Transverse colon (tissue), 4 donors: ENCODE measurements around the gene TPRG1L. TPM values are rescaled to one million over a fixed set of nuclear protein-coding genes. Genes with fewer than 3 reads are reported as not detected.

Experiments
- DNase-seq: peaks from one replicate; pipeline ENCODE4 v3.0.0-alpha.2; 2019
- H3K27ac ChIP-seq, 4 donors: fragments of 200-600 bp; sonication (generic); 2 replicates each; pipeline ENCODE4 v1.5.1; 2016 to 2018; ENCODE audit warnings: inconsistent platforms in 4 of 4
- H3K27me3 ChIP-seq: fragments of 200-600 bp; sonication (generic); 2 replicates; pipeline ENCODE4 v1.5.1; 2017; ENCODE audit warnings: inconsistent platforms
- H3K36me3 ChIP-seq, 4 donors: fragments of 200-600 bp; sonication (generic); 2 replicates each; pipeline ENCODE4 v1.5.1; 2017 to 2019; ENCODE audit warnings: inconsistent platforms in 4 of 4
- H3K4me1 ChIP-seq, 4 donors: fragments of 200-600 bp; sonication (generic); 2 replicates each; pipeline ENCODE4 v1.5.1; 2017 to 2020; ENCODE audit warnings: inconsistent platforms in 4 of 4
- H3K4me3 ChIP-seq, 4 donors: fragments of 200-600 bp; sonication (generic); 1 replicate in 1 of 4; 2 replicates in 3 of 4; pipeline versions ENCODE4 v1.5.1 to v1.6.1; 2017 to 2019; ENCODE audit warnings: inconsistent platforms in 4 of 4
- H3K9me3 ChIP-seq, 2 donors: fragments of 200-600 bp; sonication (generic); 2 replicates each; pipeline ENCODE4 v1.5.1; 2017 to 2019; ENCODE audit warnings: inconsistent platforms in 2 of 2
- CTCF ChIP-seq, 5 experiments: fragments of 200-600 bp in 3 of 5; fragments of 450-650 bp in 2 of 5; sonication (generic) in 3 of 5; IDR thresholded peaks; 1 replicate in 2 of 5; 2 replicates in 3 of 5; pipeline ENCODE4 v1.5.1; 2016 to 2017; ENCODE audit warnings: antibody characterized with exemption in 5 of 5, inconsistent platforms in 3 of 5, mild to moderate bottlenecking in 2 of 5, moderate library complexity in 1 of 5
- EP300 ChIP-seq: sonication (generic); formaldehyde crosslinking; IDR thresholded peaks from one replicate; pipeline ENCODE4 v1.6.1; 2017; ENCODE audit warnings: antibody characterized with exemption, low read depth
- POLR2A ChIP-seq: fragments of 450-650 bp; IDR thresholded peaks from one replicate; pipeline ENCODE4 v1.6.1; 2016; ENCODE audit warnings: antibody characterized with exemption, mild to moderate bottlenecking, moderate library complexity
- POLR2AphosphoS5 ChIP-seq, 3 donors: sonication (generic); formaldehyde crosslinking; IDR thresholded peaks; one replicate each; pipeline ENCODE4 v1.6.1; 2016; ENCODE audit warnings: antibody characterized with exemption in 3 of 3
- WGBS, 2 donors: methylation state at CpG; one replicate each; pipeline ENCODE4 v1.1.5; 2018; ENCODE audit warnings: low coverage in 1 of 2; 5-methylcytosine and 5-hydroxymethylcytosine counted together
- in situ Hi-C, 4 donors: fragments of 200-750 bp; cut with MboI; loops; one replicate each; pipeline versions ENCODE4 v1.15.0 to v1.15.1; 2017; ENCODE audit warnings: low sequenced_read_pairs in 3 of 4, low pct_ligation_motif_present in 1 of 4, low pct_unique_long_range_greater_than_20kb in 1 of 4
- intact Hi-C: fragments of 100-400 bp; cut with DNase I; formaldehyde crosslinking; loops from one replicate; pipeline ENCODE4 v1.15.1; 2023; ENCODE audit warnings: low total_unique reads
- total RNA-seq, 4 donors: library from RNA; depleted of rRNA; stranded (reverse); fragments of >200 nt; gene quantifications; one replicate each; pipeline ENCODE4 v1.1.0, GENCODE V29; 2016

Gene TPRG1L
- total RNA-seq, 4 donors from 2014 or later, result 24.5 to 86.8 (median 56.0) TPM

- 68% methylated on average over 6 of the region's 6 CpGs; no CpG with 5 or more reads in 1 of the 2 donors for WGBS, 2 donors
- peaks cover 69% of the 10 kb centered on the region for H3K27me3 ChIP-seq
- H3K27ac ChIP-seq, result no peak overlapping the region
- H3K4me1 ChIP-seq, result peaks cover 0 to 9% (median 7%) of the 10 kb centered on the region in 4 donors
- TF ChIP-seq EP300 (no peak), CTCF (IDR thresholded peaks at IDR 0.05) (no peak), POLR2A (no peak), POLR2AphosphoS5 (IDR thresholded peaks at IDR 0.05) (no peak)
- no peaks in the 10 kb centered on the region for H3K36me3 ChIP-seq
- in situ Hi-C loops, result no loop called here
- DNase-seq, result no peak
- intact Hi-C loops, result no loop called here
- H3K9me3 ChIP-seq, result no peaks in the 10 kb centered on the region
- no peak overlapping the region for H3K4me3 ChIP-seq
Observed at GRCh38 chr1:3657096-3657475, 32.3 kb downstream of the TPRG1L start.

DNA sequence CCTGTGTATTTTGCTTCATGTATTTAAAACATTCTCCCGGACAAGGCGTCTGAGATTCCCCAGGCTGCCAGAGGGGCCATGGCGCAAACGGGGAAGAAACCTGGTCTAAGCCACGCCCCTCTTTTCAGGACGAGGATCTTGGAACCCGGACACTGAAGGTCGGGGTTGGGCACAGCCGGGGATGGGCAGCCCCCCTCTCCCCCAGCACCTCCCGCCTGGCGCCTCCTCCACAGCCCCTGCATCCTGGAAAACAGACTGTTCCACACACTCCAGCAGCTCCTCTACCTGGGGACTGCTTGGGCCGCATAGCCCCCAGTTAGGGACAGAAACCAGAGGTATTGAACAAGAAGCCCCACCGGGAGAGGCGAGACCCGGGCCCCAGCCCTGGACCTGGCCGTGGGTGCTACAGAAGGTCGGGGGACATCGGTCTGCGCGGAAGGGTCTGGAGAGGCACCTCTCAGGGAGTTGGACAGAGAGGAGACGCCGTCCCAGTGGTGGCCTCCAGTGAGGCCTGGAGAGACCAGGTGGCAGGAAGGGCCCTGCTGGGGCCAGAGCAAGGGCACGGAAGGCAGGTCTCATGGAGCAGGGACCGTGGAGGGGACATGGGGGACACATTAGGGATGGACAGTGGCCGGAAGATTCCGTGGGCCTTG lies 32.9 kb downstream of the TPRG1L start:
- in situ Hi-C loops (no loop called here), intact Hi-C loops (no loop called here)
- Histone ChIP-seq H3K4me3 (no peak overlapping the region), H3K27ac (no peak overlapping the region), H3K4me1 (peaks cover 0 to 5% (median 2%) of the 10 kb centered on the region in 4 donors), H3K9me3 (no peaks in the 10 kb centered on the region), H3K36me3 (no peaks in the 10 kb centered on the region), H3K27me3 (peaks cover 69% of the 10 kb centered on the region)
- no peak for DNase-seq
- 64 to 70% methylated on average over 5 to 25 of the region's 26 CpGs for WGBS, 2 donors
- no peak for TF ChIP-seq POLR2A
- TF ChIP-seq CTCF (IDR thresholded peaks at IDR 0.05), result no peak

- H3K27ac ChIP-seq, result no peak overlapping the region
- 23 to 60% methylated on average over 5 to 14 of the region's 14 CpGs for WGBS, 2 donors
- in situ Hi-C loops, result no loop called here
- no peak for DNase-seq
- no peaks in the 10 kb centered on the region for H3K4me1 ChIP-seq
- peaks cover 69% of the 10 kb centered on the region for H3K27me3 ChIP-seq
- no peaks in the 10 kb centered on the region for H3K36me3 ChIP-seq
- intact Hi-C loops, result no loop called here
- TF ChIP-seq POLR2AphosphoS5 (IDR thresholded peaks at IDR 0.05) (no peak), EP300 (no peak), POLR2A (no peak), CTCF (IDR thresholded peaks at IDR 0.05) (no peak)
- no peak overlapping the region for H3K4me3 ChIP-seq
- H3K9me3 ChIP-seq, result no peaks in the 10 kb centered on the region
Observed at GRCh38 chr1:3658231-3658615, 33.4 kb downstream of the TPRG1L start.

- peaks cover 69% of the 10 kb centered on the region for H3K27me3 ChIP-seq
- in situ Hi-C loops (no loop called here), intact Hi-C loops (no loop called here)
- H3K9me3 ChIP-seq, result no peaks in the 10 kb centered on the region
- WGBS, 2 donors, result 83 to 90% methylated on average over 2 to 15 of the region's 15 CpGs
- H3K36me3 ChIP-seq, result no peaks in the 10 kb centered on the region
- no peak for DNase-seq
- no peak for TF ChIP-seq POLR2AphosphoS5 (IDR thresholded peaks at IDR 0.05)
- no peaks in the 10 kb centered on the region for H3K4me1 ChIP-seq
- H3K4me3 ChIP-seq, result no peak overlapping the region
- H3K27ac ChIP-seq, result no peak overlapping the region
Observed at GRCh38 chr1:3659093-3659492, 34.3 kb downstream of the TPRG1L start.

DNA sequence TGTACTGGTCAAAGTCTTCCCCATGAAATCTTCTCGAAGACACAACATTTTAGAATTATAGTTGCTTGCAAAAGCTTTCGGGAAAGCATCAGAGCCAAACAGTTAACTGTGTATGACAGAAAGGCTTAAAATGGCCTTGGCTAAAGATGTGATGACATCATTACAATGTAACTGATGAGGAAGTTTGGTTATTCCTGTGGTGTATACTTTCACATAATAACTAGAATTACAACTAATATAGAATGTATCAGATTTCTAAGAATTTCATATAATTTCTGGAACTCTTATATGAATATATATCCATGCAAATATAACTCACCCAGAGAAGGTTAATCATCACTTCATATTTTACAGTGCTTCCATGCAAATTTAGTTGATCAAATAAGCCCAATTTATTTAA lies 35.9 kb downstream of the TPRG1L start:
- H3K27me3 ChIP-seq, result peaks cover 60% of the 10 kb centered on the region
- no peaks in the 10 kb centered on the region for H3K36me3 ChIP-seq
- TF ChIP-seq POLR2AphosphoS5 (IDR thresholded peaks at IDR 0.05) (no peak), POLR2A (no peak), EP300 (no peak), CTCF (IDR thresholded peaks at IDR 0.05) (no peak)
- H3K9me3 ChIP-seq, result no peaks in the 10 kb centered on the region
- H3K4me3 ChIP-seq, result no peak overlapping the region
- H3K27ac ChIP-seq, result no peak overlapping the region
- in situ Hi-C loops (no loop called here), intact Hi-C loops (no loop called here)
- H3K4me1 ChIP-seq, result no peaks in the 10 kb centered on the region
- WGBS, 2 donors, result 70 to 86% methylated on average over 2 of the region's 2 CpGs
- DNase-seq, result no peak
